ENCODE data around the gene NFKBIA.
"Not testable (repeated sequence)": the region's sequence is repeated elsewhere in the genome, so short reads cannot be mapped to it uniquely, and the experiment has no call there.

Gene NFKBIA

DNA sequence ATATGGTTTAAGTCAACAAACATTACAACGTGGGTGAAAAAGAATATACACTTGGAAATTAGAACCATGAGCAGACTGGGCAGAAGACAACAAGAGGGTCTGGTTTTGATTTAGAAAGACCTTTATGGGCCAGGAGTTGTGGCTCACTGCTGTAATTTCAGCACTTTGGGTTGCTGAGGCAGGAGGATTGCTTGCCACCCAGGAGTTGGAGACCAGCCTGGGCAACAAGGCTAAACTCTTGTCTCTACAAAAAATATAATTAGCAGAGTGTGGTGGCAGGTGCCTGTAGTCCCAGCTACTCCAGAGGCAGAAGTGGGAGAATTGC, 2.7 kb upstream of the NFKBIA start:
- no peak for DNase-seq

DNA sequence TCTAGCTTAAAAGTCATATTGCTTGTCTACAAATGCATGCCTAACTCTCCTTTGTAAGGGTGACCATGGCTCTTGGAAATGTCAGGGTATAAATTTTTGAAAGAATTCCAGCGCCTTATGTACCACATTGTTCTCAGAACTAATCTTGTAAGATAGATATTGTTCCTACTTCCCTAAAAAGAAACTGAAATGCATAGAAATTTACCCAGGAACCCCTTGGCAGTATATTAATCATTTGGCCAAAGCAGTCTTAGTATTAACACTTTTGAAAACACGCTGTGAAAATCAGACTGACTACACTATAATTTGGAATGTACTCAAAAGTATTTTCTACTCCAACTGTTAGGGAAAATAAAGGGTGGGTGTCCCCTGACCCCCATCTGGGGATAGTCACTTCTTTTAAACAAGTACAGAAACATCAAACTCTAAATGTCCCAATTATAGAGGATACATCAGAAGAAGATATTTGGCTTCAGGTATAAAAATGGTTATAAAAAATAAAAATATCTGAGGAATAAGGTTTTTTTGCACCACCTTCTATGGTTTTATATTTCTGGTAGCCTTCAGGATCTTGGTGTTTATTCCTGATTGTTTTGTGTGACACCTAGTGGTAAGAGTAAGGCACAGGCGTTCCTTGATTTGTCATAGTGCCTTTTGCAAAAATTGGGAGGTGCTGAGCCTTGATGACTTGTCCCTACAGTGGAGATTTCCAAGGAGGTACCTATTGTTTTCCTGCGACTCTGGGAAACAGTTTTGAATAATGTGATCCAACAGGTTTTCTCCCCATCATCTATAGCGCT, 2.2 kb upstream of the NFKBIA start:
- DNase-seq, result no peak

DNA sequence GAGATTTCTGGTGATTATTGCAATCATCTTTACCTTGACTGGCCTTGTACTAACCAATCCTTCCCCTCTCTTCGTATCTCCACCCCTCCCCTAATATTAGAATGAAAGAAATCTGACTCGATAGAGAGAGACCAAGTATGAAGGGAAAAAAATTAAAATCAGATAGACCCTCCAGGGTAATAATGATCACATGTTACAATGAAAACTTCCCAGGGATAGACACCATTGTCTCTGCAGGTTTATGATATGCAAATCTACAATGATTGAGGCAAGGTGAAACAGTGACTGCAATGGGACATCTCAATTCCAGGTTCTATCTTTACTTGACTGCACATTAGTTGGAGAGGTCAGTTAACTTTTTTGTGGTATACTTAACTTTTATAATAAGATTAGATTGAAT, 1.5 kb upstream of the NFKBIA start:
- no peak for DNase-seq

DNA sequence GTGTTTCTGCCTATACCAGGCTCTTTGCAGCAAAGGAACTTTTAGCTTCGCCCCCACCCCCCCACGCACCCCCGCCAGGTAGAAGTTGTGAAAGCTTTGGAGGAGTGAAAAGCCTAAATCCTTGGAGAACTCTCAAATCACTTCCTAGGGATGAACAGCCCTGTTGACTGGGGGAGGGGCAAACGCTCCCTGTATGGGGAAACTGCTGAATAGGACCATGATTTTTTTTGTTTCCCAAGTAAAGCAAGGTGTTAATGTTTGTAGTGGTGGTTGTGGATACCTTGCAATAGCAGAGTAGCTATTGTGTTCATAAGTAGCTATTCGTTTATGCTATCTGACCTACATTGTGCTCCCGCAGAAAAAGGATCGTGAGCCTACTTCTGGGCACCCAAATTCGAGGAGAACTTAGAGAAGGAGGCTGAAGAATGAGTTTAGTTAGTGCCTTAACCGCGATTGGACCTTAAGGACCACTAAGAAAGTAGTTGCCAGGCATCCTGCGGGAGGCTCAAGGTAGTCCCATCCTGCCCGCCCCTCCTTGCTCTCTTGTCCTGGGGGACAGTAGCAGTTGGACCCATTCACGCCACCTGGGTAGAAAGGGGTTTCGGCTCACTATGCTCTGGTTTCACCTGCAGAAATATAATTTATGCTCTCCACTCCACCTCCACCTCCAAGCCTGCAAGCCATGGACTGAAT, 901 bp upstream of the NFKBIA start:
- DNase-seq, result no peak

DNA sequence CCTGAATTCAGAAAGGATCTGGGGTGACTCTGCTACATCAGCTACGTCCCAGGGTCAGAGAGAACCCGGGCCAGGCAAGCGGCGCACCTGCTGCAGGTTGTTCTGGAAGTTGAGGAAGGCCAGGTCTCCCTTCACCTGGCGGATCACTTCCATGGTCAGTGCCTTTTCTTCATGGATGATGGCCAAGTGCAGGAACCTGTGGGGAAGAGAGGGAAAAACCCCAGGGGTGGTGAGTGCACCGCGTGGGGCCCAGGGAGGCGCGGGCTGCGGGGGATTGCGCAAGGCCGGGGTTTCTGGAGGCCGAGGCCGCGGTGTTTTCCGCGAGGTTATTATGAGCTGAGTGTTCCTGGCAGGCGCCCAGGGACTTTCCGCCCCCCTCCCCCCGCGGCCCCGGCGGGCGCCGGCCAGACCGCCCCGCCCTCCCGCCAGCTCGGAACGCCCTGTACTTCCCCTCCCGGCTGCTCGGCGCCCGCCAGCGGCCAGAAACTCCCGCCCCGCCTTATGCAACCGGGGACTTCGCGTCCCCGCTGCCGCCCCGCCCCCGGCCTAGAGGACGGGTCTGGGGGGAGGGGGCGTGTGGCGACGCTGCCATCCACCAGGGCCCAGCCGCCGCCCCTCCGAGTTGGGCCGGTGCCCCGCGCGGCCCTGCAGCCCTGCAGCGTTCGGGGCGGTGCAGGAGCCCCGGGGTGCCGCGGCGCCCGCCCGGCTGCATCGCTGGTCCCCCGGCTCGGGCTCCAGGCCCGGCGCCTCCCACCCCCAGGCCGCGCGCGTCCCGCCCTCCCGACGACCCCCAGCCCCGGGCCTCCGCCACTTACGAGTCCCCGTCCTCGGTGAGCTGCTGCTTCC, 723 bp downstream of the NFKBIA start:
- peak; percentile 97 for DNase-seq

DNA sequence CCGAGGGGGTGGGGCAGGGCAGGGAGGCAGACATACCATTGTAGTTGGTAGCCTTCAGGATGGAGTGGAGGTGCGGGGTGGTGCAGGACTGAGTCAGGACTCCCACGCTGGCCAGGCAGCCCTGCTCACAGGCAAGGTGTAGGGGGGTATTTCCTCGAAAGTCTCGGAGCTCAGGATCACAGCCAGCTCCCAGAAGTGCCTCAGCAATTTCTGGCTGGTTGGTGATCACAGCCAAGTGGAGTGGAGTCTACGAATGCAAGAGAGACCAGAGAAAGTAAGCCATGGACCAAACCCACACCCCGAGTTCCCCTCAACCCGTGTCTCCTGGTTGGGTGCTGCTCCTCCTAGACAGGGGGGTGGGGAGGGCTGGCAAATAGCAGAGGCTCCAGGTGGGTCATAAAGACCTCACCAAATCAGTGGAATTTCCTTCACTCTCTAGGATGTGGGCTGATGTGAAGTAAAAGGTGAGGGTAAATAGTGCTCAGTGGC, 1.4 kb downstream of the NFKBIA start:
- peak; percentile 70 for DNase-seq

DNA sequence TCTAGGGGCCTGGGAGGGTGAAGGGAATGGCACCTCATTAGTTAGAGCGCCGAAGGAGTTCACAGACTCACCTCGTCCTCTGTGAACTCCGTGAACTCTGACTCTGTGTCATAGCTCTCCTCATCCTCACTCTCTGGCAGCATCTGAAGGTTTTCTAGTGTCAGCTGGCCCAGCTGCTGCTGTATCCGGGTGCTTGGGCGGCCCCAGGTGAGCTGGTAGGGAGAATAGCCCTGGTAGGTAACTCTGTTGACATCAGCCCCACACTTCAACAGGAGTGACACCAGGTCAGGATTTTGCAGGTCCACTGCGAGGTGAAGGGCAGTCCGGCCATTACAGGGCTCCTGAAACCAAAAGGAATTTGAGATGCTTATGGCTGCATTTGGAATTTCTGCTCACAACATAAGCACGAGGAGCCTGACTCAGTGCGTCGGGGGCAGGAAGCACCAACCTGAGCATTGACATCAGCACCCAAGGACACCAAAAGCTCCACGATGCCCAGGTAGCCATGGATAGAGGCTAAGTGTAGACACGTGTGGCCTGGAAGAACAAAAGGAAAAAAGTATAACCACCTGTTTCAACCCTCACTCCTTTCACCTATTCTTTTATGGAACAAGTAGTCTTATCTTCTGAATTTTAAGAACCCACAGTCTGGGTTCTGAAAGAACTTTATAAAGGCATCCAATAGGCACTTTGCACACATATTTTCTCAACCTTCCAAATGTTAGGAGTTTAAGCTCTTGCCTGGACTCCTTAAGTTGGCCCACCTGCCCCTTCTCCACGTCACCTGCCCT, 2.0 kb downstream of the NFKBIA start:
- DNase-seq, result peak; percentile 50

DNA sequence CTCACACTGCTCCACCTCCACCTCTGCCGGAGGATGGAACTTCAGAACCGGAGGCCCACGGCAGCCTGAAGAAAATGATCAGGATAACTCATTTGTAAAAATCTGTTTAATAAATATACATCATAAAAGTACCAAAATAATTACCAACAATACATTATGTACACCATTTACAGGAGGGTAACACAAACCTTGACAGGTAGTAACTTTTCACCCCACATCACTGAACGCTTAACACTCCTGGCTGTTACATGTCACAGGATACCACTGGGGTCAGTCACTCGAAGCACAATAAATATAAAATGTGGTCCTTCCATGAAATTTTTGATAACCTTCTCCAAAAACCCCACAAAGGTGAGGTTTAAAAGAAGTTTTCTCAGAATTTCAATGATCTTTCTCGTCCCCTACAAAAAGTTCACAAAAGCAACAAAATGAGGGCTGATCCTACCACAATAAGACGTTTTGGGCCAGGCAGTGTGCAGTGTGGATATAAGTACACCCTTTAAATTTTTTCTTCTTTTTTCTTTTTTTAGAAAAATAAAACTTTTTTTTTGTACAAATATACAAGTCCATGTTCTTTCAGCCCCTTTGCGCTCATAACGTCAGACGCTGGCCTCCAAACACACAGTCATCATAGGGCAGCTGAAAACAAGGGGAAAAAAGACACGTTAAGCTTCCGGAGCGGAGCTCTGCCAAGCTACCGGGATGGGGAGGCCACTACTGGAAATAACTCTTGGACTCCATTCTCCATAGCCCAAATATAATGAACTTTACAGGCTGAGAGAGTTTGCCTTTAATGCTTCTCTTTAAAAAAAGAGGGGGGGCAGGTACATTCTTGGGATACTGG, 2.9 kb downstream of the NFKBIA start:
- no peak for DNase-seq

DNA sequence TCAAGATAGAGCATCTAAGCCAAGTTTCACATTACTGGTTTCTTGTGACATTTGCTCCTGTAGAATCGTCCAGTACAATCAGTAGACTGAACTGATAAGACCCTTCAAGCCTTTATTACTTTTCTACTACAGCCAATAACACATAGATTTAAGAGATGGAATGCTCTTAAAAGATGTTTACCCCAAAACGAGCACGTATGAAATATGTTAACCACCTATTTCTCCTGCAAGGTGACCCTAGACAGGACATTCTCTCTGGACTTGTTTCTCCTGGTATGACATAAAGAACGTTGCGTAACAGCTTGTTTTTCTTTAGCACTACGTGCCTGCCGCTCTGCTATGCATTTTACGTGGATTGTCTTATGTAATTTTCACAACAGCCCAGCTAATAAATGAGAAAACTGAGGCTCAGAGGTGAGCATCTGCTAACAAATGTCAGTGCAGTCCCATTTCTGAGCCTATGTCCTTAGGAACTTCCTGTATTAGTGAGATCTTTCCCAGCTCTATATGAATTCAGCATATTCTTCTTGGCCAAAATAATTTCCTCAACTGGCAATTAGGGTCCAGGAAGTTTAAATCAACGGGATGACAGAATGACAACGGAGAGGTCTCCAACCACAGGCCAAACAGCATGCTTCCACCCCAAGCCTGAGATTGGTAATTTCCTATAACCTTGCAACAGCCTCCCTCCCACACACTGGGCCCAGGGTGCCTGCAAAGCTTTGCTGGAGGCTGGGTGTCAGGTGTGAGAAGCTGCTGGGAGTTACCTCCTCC, 3.7 kb downstream of the NFKBIA start:
- DNase-seq, result peak; percentile 72

DNA sequence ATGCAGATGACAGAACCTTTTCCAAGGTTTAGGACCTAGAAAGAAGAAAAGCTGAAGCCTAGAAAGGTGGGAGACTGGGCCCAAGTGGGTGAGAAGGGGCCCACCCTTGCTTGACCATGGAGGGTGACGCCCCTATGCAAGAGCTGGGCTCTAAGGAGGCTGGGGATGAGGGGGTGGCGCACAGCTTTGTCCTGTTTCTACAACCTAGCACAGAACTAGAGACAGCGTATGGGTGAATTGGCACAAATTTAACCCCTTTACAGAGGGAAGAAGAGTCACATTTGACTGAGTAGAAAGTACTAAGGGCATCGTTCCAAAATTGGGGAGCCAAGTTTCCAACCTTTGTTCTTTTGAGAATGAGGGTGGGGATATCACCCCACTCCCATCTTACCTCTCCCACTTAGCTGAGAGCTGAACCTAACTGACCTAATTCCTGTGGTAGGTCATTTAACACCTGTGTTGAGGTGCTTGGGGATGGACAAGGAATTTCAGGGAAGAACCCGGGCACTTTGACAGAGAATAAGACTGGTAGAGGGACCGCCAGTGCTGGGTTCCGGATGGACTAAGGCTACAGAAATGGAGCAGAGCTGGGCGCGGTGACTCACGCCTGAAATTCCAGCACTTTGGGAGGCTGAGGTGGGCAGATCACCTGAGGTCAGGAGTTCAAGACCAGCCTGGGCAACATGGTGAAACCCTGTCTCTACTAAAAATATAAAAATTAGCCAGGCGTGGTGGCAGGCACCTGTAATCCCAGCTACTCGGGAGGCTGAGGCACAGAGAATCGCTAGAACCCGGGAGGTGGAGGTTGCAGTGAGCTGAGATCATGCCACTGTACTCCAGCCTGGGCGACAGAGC, 5.2 kb downstream of the NFKBIA start:
- DNase-seq, result peak; percentile 18

DNA sequence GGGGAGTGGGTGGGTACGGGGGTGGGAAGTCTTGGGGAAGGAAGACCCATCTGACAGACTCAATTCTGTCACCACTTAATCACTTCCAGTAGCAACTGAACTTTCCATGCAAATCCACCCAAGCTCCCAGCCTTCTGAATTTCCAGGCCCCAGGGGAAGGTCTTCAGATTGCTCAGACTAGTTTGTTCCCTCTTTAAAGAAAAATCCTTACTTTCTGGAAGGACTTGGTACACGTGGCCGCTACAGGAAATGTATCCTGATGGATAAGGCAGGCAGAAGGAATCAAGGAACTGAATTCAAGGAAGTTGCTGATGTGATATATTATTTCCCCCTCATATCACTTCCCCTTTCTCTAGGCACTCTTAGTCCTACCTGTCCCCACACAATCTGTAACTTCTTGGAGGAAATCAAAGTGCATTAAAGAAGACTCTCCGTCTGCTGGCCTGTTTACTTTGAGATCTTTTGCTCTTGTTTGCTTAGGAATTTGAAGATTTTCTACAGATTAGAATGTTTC, 6.4 kb downstream of the NFKBIA start:
- DNase-seq, result no peak

DNA sequence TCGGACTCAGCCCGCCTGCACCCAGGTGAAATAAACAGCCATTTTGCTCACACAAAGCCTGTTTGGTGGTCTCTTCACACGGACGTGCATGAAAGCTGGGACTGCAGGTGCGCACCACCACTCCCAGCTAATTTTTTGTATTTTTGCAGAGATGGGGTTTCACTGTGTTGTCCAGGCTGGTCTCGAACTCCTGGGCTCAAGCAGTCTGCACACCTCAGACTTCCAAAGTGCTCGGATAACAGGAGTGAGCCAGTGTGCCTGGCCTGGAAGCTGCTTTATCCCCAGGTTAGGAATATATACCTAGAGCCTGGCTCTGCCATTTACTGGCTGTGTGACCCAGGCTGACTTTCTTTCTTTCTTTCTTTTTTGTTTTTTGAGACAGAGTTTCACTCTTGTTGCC, 7.9 kb downstream of the NFKBIA start:
- not testable (repeated sequence) for DNase-seq

DNA sequence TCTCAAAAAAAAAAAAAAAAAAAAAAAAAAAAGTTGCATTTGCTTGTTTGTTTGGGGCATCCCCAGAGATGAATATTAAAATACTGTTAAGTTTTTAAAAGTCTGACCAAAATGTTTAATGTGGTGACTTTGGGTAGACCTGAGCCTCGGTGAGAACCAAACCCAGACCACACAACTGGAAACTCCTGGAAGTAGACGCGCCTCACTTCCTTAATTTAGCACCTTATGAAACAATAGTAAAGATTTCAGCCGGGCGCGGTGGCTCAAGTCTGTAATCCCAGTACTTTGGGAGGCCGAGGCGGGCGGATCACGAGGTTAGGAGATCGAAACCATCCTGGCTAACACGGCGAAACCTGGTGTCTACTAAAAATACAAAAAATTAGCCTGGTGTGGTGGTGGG, 9.3 kb downstream of the NFKBIA start:
- DNase-seq, result no peak

DNA sequence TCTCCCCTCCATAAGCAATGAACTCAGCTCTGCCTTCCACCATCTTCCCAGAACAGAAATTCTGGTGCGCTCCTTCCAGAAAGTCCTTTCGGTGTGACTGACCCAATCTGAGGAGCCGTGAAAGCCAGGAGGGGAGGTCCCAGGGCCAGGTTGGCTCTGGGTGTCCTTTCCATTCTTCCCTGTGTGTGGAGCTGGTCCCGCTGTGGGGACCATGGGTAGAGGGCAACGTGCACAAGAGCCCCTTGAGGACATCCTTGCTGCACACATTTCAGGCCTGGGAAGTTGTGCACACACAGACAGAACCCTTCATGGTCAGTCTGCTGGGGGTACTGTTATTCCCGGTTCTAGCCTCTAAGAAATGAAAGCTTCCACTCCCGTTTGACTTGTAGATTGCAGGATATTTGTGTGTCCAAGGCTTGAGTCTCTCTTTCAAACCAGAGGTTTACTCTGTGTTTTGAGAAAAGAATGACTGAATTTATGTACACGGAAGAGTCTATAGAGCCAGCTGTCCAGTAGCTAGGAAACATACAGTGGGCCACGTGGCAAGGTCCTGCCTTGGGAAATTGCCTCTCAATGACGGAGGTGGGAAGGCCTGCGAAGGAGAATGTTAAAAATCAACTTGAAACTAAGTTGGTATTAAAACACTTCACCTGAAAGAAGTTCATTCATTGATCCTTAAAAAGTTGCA, 10.1 kb downstream of the NFKBIA start:
- DNase-seq, result no peak

DNA sequence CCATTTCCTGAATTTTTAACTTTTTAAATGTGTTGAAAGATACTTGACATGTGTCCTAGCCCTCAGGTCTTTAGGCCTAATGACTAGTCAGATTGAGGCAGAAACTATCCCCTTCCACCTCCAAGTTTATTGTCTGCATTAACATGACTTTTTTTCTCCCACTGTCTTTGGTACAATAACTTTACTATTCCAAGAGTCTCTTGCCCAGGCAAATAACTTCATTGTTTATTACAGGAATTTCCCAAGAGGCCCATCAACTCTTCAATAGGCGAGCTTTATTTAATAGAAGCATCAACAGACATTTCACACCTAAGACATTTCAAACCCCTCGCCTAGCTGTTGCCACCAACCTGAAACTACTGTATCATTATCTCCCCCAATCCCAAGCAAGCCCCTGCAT, 10.7 kb downstream of the NFKBIA start:
- no peak for DNase-seq

DNA sequence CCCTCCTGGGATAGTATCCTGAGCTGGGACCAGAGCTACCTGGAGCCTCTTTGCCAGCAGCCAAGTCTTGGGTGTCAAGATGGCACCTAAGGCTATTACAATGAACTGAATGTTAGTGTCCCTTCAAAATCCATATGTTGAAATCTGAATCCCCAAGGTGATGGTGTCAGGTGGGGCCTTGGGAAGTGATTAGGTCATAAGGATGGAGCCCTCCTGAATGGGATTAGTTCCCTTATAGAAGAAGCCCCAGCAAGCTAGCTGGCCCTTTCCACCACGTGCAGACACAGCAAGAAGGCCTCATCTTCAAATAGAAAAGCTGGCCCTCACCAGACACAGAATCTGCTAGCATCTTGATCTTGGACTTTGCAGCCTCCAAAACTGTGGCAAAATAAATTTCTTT, 12.4 kb downstream of the NFKBIA start:
- no peak for DNase-seq

DNA sequence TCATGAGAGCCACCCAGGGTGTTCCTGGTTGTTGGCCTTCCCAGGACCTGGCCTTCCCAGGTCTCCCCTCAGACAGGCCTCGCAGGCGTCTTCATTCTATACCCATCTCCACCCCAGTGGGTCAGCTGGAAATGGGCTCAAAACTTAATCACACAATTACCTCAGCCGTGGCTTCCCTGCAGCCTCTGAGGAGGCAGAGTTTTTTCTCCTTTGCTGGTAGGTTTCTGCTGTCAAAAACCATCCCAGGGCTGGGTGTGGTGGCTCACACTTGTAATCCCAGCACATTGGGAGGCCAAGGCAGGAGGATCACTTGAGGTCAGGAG, 13.2 kb downstream of the NFKBIA start:
- DNase-seq, result no peak

DNA sequence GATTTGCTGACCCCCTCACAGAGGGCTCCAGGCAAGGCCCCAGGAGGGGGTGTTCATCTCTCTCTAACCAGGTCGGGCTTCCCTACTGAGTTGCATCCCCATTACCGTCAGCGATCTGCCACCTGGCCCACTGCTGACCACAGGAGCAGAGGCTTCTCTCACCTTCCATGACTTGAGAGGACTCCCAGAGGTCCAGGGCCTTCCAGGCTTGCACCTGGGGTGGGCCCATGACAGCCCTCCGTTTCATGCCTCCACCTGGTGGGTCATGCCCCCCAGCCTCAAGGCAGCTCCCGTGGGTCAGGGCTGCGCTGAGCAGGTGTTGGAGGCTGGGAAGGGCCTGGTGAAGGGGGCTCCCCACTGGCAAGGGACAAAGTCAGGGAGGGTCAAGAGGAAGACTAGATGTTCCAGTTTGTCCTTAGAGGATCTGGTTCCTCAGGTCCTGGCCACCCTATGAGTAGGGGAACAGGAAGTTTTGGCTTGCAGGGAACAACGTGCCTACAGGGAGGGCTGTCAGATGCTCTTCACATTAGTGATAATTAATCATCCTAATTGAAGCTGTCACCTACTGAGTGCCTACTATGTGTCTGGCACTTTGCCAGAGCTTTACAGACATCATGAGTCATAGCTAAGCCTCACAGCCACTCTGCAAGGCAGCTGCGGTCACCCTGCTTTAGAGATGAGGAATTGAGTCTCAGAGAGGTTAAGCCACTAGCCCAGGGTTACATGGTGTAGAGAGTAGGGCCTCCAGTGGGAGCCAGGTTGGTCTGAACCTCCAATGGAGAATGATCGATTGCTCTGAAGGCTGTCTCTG, 13.8 kb downstream of the NFKBIA start:
- peak; percentile 19 for DNase-seq

DNA sequence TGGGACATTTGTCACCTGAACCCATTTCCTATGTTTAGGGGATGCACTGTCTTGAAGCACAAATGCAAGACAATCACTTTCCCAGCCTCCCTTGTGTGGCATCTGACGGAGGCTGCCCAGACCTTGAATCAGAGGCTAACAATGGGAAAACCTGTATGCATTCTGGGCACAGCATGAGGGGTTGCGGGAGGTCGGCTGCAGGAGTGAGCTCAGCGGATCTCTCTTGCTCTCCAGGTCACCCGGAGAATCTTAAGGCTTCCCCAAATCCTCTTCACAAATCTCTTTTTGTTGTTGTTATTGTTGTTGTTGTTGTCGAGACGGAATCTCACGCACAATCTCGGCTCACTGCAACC, 15.3 kb downstream of the NFKBIA start:
- DNase-seq, result no peak
